NCI-H146 treated with DMSO at 0.1 percent for 48 hours (cell line): ENCODE measurements around the gene KRTAP10-8.
"Not testable (repeated sequence)": the region's sequence is repeated elsewhere in the genome, so short reads cannot be mapped to it uniquely, and the experiment has no call there.

Experiments
- DNase-seq: peaks from one replicate; lab custom pipeline; 2025; ENCODE audit not compliant: unreplicated experiment; lab: John Stamatoyannopoulos, UW

KRTAP10-8 gene

DNA sequence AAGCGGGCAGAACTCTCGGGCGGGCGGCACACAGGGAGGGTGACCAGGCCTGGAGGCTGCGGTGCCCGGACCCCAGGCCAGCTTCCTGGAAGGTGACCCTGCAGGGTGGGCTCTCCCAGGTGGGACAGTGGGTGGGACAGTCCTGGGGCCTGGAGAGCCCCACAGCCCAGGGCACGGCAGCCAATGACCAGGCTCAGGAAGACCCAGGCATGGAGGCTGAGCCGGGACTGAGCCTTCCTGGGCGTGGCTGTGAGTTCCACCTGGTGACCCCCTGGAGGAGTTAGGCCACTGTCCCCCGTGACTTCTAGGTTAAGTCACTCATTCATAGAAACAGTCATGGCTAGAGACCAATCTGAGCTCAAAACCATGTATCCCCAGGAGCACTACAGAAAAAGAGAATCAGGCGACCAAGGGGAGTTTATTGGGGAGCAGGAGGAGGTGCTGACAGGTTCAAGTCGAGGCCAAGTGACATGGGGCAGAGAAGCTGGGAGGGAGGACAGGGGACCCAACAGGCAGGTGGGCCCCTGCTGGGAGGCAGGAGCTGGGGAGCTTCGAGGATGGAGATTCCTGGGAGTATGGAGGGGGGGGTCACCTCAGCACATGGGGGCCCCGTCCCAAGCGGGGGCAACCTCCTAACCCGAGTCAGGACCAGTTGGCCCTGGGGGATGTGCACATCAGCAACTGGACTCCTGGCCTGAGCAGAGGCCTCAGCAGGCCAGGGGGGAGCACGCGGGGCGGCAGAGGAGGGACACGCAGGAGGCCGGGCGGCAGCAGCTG is 32.6 kb upstream of the KRTAP10-8 start:
- no peak for DNase-seq

- no peak for DNase-seq
These were observed 32.1 kb upstream of the KRTAP10-8 start for GRCh38 chr21:44579833-44580144.

- not testable (repeated sequence) for DNase-seq
These were observed 31.6 kb upstream of the KRTAP10-8 start, which contains the start of gene KRTAP10-5 for GRCh38 chr21:44580231-44580821. KRTAP10-5 (minus strand) TSS chr21:44580604; CDS start chr21:44580578, 26 bp downstream.

GRCh38 chr21:44581158-44581557 is 30.7 kb upstream of the KRTAP10-8 start:
- DNase-seq = no peak

DNA sequence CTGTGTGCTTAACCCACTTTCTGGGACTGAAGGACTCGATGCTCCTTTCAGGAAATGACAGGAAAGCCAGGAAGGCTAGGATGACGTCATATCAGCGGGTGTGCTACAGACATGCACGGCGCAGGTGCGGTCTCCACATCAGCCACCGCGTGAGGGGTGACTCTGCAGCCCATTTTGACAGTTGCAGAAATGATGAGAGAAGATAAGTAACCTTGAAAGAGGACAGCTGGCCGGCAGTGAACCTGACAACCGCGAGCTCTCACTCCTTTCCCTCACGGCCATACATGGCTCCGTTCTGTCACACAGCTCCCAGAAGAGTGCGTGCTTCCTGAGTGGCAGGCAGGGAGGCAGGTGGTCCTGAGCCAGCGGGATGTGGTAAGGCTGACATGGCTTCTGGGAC is 29.8 kb upstream of the KRTAP10-8 start:
- DNase-seq = no peak

DNA sequence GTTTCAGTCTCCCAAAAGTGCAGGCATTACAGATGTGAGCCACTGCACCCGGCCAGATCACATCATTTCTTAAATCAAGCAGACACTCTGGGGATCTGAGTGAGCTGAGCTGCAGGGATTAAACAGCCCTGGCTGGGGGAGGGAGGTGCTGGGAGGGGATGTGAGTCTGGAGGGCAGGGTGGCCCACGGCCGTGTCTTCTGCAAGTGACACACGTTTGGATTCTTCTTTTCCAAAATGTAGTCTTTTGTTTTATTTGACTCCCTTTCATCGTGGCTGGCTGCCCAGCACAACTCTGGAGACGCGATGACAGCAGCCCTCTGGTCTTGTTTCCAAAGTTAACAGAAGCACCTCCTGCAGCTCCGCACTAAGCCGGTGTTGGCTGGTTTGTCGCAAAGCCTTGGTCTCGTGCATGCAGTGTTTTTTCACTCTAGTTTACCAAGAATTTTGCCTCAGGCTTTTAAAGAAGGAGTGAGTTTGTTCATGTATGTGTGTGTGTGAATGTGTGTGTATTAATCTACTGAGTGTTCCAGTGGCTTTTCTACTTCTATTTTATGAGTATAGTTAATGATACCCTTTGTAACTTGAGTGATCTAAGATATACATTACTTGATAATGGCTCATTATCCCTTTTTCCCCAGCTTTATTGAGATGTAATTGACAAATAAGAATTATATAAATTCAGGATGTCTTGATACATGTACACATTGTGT is 28.6 kb upstream of the KRTAP10-8 start:
- DNase-seq = peak; percentile 61

DNA sequence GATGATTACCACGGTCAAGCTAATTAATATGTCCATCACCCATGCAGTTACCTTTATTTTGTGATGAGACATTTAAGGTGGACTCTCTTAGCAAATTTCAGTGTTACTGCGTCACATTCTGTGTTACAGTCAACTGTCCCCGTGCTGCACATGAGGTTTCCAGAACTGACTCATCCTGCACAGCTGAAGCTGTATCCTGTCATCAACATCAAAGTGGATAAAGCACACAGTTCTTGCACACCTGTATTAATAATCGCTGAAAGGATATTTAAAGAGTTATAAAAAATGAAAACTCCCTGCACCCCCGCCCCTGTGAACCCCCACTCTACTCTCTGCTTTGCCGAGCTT is 28.1 kb upstream of the KRTAP10-8 start:
- peak; percentile 61 for DNase-seq

DNA sequence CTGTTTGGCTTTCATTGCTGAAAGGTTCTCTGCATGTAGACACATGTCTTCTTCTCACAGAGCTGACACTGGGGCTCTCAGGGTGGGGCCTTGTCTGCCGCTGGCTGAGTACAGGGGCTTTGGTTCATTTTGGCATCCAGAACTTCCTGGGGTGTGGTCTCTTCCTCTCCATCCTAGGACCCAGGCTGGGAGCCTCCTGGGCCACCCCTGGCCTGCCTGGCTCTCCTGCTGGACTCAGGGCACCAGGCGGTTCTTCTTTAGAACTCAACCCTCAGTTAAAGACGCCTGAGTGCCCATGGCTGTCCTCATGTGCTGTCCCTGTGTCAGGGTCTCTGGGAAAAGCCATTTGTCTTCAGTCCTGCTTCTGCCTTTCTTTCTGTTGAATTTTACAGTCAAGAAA is 26.0 kb upstream of the KRTAP10-8 start:
- DNase-seq = no peak

- no peak for DNase-seq
These were observed 22.8 kb upstream of the KRTAP10-8 start for GRCh38 chr21:44589094-44589493.

DNA sequence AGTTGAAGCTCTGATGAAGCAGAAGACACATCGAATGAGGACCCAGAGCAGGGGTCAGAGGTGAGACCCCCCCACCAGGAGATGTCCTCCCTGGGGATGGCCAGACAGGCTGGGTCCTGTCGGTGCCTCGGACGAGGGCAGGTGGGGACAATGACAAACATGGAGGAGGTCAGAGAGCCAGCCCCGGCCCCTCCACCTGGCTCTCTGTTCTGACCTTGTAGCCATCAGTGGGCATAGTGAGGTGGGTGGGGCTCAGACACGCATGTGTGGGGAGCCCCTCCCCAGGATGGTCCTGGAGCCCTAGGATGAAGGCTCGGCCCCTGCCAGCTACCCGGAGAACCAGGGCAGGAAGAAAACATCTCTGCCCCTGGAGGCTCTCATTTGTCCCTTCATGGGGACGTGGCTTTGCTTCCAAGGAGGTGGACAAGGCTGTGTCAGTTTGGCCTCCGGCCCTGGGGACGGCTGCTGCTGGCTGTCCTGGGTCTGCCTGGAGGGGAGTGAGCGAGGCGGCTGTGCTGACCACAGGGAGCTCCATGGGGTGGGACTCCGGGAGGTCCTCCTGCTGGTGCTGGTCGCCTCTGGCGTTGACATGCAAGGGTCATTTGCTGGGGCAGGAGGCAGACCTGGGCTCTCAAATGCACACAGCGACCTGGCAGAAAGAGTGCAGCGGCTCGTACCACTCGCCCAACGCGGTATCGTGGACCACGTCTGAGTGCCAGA is 22.1 kb upstream of the KRTAP10-8 start:
- no peak for DNase-seq

- no peak for DNase-seq
These were observed 21.6 kb upstream of the KRTAP10-8 start for GRCh38 chr21:44590311-44590721.

- not testable (repeated sequence) for DNase-seq
These were observed 20.7 kb upstream of the KRTAP10-8 start for GRCh38 chr21:44590897-44591800.

DNA sequence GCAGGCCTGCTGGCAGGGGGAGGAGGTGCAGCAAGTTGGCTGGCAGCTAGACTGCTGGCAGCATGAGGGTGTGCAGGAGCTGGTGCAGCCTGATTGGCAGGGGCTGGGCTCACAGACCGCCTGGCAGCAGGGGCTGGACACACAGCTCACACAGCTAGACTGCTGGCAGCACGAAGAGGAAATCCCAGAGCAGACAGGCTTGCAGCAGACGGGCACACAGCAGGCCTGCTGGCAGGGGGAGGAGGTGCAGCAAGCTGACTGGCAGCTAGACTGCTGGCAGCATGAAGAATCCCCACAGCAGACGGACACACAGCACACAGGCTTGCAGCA is 20.1 kb upstream of the KRTAP10-8 start:
- DNase-seq = not testable (repeated sequence)

DNA sequence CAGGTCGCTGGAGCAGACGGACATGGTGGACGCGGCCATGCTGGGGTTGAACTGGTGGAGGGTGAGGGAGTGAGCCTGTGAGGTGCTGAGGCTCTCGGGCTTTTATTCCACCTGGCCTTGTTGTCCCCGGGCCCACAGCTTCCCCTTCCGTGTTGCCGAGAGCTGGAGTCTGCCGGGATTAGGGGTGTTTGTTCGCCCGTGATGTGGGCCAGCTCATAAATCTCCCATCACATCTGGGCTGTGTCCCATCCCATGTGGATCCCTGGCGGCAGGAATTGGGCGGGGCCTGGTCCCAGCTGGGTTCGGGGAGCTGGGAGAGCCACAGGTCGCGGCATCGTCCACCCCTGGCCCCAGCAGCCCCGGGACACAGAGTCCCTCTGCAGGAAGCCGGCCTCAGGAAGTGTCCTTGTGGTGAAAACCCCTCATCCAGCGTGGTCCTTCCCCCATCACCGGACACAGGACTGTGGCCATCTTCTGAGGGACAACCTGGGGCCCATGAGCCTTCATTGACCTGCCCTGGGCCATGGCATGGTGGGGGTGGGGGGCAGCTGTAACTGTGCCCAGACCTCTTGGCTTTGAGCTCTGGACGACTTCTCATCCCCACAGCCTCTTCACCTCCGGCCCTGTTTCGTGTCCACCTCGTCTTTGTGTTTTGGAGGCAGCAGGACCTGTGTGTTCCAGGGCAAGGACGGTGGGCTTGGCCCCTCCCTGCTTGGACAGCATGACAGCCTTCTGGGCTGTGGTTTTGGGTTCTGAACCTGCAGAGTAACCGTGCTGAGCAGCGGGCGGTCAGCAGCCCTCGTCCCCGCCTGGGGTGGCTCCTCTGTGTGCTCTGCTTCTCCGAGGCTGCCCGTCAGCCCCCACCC is 19.2 kb upstream of the KRTAP10-8 start, which contains the start of gene KRTAP10-6:
TSS of gene KRTAP10-6 (minus strand) at position 60 of the 866 bp plus-strand sequence. CDS start at position 39, 21 bp downstream.
- peak; percentile 9 for DNase-seq

DNA sequence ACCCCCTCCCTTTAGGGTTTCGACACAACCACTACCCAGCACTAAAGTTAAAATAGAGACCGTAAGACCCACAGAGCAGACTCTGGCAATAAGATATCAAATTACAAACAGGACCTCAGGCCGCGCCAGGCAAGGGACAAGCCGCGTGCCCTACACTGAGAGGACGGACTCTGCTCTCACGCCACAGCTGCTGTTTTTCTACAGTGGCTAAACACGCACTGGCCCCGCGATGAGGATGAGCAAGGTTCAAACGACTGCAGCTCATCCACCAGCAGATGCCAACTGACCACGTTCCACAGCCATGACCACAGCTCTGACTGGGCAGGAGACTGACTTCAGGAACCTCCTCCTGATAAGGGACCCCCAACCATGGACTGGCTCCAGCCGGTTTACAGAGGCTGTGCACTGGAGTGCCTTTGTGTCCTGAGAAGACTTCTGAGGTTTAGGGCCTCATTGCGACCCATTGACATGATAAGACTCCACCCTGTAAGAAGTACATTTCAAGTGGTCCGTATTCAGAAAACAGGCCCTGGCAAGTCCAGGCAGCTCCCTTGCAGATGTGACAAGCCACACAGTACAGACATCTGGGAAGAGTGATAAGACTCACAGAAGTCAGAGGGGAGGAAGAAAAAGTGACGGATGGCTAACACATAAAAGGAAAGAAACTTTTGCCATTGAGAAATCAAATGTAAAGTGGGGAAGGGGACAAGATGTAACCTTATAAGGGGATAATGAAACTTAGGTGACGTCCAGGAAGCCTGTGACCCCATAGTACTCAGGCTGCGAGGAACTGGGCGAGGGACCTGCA is 18.1 kb upstream of the KRTAP10-8 start:
- no peak for DNase-seq

GRCh38 chr21:44594406-44594916 is 17.4 kb upstream of the KRTAP10-8 start:
- no peak for DNase-seq

- DNase-seq = no peak
These were observed 16.4 kb upstream of the KRTAP10-8 start for GRCh38 chr21:44595524-44595923.

- DNase-seq = no peak
These were observed 15.7 kb upstream of the KRTAP10-8 start for GRCh38 chr21:44596068-44596725.
